Ovary (tissue), 3 donors: Measurements from ENCODE around the gene DPYSL4.

ENCODE experiments used
- EP300 ChIP-seq: sonication (generic); formaldehyde crosslinking; IDR thresholded peaks from one replicate; pipeline ENCODE4 v1.6.1; 2017; ENCODE audit warnings: antibody characterized with exemption
- POLR2A ChIP-seq: fragments of 450-650 bp; IDR thresholded peaks from one replicate; pipeline ENCODE4 v1.6.1; 2017; ENCODE audit warnings: antibody characterized with exemption, mild to moderate bottlenecking, moderate library complexity
- TF ChIP-seq, protein P1 (sequence below), 3 donors: fragments of 450-650 bp in 2 of 3; fragments of 200-600 bp in 1 of 3; IDR thresholded peaks; one replicate each; pipeline versions ENCODE4 v1.5.1 to v1.8.0; 2016 to 2022; ENCODE audit warnings: antibody characterized with exemption in 3 of 3, mild to moderate bottlenecking in 1 of 3
- donor health status: DM: no; HTN: no; CAD: no.

DNA sequence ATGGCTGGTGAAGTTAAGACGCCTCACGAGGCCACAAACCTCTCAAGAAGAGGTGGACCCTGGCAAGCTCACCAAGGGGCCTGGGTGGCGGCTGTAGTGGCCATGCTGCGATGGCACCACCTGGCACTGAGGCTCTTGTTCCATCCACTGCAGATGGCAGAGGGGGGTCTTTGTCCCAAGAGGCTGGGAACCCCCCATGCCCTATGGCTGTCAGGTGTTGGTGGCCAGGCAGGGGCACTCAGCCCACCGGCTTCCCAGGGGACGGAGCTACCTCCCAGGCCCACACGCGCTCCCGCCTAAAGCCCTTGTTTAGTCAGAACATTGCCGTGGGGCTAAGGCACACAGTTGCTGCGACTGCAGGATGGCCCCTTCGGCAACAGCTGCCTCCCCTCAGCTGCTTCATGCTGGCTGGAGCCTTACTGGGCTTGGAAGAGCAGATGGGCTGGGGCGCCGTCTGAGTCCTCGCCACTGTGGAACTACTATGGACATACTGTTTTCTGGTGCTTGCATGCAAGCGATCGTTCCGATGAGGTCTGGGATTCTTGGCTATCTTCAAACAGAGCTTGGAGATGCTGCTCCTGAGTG lies 46.8 kb downstream of the DPYSL4 start:
- TF ChIP-seq EP300 (no peak), POLR2A (no peak)
- TF ChIP-seq, protein P1, sequence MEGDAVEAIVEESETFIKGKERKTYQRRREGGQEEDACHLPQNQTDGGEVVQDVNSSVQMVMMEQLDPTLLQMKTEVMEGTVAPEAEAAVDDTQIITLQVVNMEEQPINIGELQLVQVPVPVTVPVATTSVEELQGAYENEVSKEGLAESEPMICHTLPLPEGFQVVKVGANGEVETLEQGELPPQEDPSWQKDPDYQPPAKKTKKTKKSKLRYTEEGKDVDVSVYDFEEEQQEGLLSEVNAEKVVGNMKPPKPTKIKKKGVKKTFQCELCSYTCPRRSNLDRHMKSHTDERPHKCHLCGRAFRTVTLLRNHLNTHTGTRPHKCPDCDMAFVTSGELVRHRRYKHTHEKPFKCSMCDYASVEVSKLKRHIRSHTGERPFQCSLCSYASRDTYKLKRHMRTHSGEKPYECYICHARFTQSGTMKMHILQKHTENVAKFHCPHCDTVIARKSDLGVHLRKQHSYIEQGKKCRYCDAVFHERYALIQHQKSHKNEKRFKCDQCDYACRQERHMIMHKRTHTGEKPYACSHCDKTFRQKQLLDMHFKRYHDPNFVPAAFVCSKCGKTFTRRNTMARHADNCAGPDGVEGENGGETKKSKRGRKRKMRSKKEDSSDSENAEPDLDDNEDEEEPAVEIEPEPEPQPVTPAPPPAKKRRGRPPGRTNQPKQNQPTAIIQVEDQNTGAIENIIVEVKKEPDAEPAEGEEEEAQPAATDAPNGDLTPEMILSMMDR (IDR thresholded peaks at IDR 0.05): no peak
